ENCODE results near the gene CRYM.
"Not testable (repeated sequence)": the region's sequence is repeated elsewhere in the genome, so short reads cannot be mapped to it uniquely, and the experiment has no call there.

Gene CRYM

GRCh38 chr16:21277927-21278706 lies at the start of gene CRYM:
Gene CRYM (minus strand): TSS chr16:21278290. CDS start chr16:21278251, 39 bp downstream.
- in situ Hi-C loops (cut with MboI; ENCODE audit: low sequenced_read_pairs): no loop called here

GRCh38 chr16:21327046-21327445 lies 49.0 kb upstream of the CRYM start:
- in situ Hi-C loops (cut with MboI; ENCODE audit: low sequenced_read_pairs): no loop called here

- in situ Hi-C loops (cut with MboI; ENCODE audit: low sequenced_read_pairs): no loop called here
Measured at GRCh38 chr16:21326459-21326858, 48.4 kb upstream of the CRYM start.

- in situ Hi-C loops (cut with MboI; ENCODE audit: low sequenced_read_pairs): no loop called here
Measured at GRCh38 chr16:21324267-21324666, 46.2 kb upstream of the CRYM start.

- in situ Hi-C loops (cut with MboI; ENCODE audit: low sequenced_read_pairs): not testable (repeated sequence)
Measured at GRCh38 chr16:21322251-21322650, 44.2 kb upstream of the CRYM start.

GRCh38 chr16:21321736-21322135 lies 43.6 kb upstream of the CRYM start:
- in situ Hi-C loops (cut with MboI; ENCODE audit: low sequenced_read_pairs): no loop called here

- in situ Hi-C loops (cut with MboI; ENCODE audit: low sequenced_read_pairs): no loop called here
Measured at GRCh38 chr16:21314339-21314738, 36.2 kb upstream of the CRYM start.

GRCh38 chr16:21312863-21313372 lies 34.8 kb upstream of the CRYM start:
- in situ Hi-C loops (cut with MboI; ENCODE audit: low sequenced_read_pairs): not testable (repeated sequence)

- in situ Hi-C loops (cut with MboI; ENCODE audit: low sequenced_read_pairs): not testable (repeated sequence)
Measured at GRCh38 chr16:21312046-21312445, 34.0 kb upstream of the CRYM start.

- in situ Hi-C loops (cut with MboI; ENCODE audit: low sequenced_read_pairs): not testable (repeated sequence)
Measured at GRCh38 chr16:21306712-21307111, 28.6 kb upstream of the CRYM start.

- in situ Hi-C loops (cut with MboI; ENCODE audit: low sequenced_read_pairs): no loop called here
Measured at GRCh38 chr16:21302898-21303528, 24.9 kb upstream of the CRYM start.

GRCh38 chr16:21302454-21302853 lies 24.4 kb upstream of the CRYM start:
- in situ Hi-C loops (cut with MboI; ENCODE audit: low sequenced_read_pairs): no loop called here

GRCh38 chr16:21301895-21302291 lies 23.8 kb upstream of the CRYM start:
- in situ Hi-C loops (cut with MboI; ENCODE audit: low sequenced_read_pairs): no loop called here

- in situ Hi-C loops (cut with MboI; ENCODE audit: low sequenced_read_pairs): no loop called here
Measured at GRCh38 chr16:21301168-21301894, 23.2 kb upstream of the CRYM start.

- in situ Hi-C loops (cut with MboI; ENCODE audit: low sequenced_read_pairs): no loop called here
Measured at GRCh38 chr16:21300309-21301167, 22.4 kb upstream of the CRYM start.

GRCh38 chr16:21289789-21290188 lies 11.7 kb upstream of the CRYM start:
- in situ Hi-C loops (cut with MboI; ENCODE audit: low sequenced_read_pairs): not testable (repeated sequence)

- in situ Hi-C loops (cut with MboI; ENCODE audit: low sequenced_read_pairs): no loop called here
Measured at GRCh38 chr16:21285314-21285713, 7.2 kb upstream of the CRYM start.

GRCh38 chr16:21284414-21284813 lies 6.3 kb upstream of the CRYM start:
- in situ Hi-C loops (cut with MboI; ENCODE audit: low sequenced_read_pairs): no loop called here

- in situ Hi-C loops (cut with MboI; ENCODE audit: low sequenced_read_pairs): no loop called here
Measured at GRCh38 chr16:21283521-21284289, 5.6 kb upstream of the CRYM start.
